CD4-positive, alpha-beta T cell (primary cell): ENCODE measurements around the gene FMNL3. TPM values are rescaled to one million over a fixed set of nuclear protein-coding genes. Genes with fewer than 3 reads are reported as not detected.

Experiments
- ATAC-seq: fragments of 200-7000 bp; cut with Tn5 transposase; one replicate; pipeline ENCODE4 v1.10.0; 2022; ENCODE audit warnings: mild to moderate bottlenecking; ENCODE audit not compliant: poor library complexity
- CTCF ChIA-PET: fragments of 350-600 bp; sonication (Branson Sonifier 250); formaldehyde crosslinking; loops from one replicate; lab custom pipeline; 2021; ENCODE audit warnings: antibody characterized with exemption, inconsistent platforms; lab: Charles Lee
- POLR2A ChIA-PET: fragments of 350-600 bp; sonication (Branson Sonifier 250); formaldehyde crosslinking; loops from one replicate; lab custom pipeline; 2021; ENCODE audit warnings: antibody characterized with exemption, inconsistent platforms; lab: Charles Lee
- DNase-seq, 14 experiments: peaks; one replicate each; pipeline ENCODE4 v3.0.0-alpha.2; 2013 to 2020; ENCODE audit warnings: mixed read lengths in 2 of 14
- H3K27ac ChIP-seq, 2 donors: one replicate each; pipeline versions ENCODE4 v1.5.1 to v1.7.0; 2013; ENCODE audit warnings: low read length in 2 of 2, low read depth in 1 of 2, mild to moderate bottlenecking in 1 of 2
- H3K27me3 ChIP-seq, 2 experiments: 1 replicate in 1 of 2; 2 replicates in 1 of 2; pipeline versions ENCODE4 v1.6.1 to v1.7.0; 2013; ENCODE audit warnings: low read length in 2 of 2, control low read depth in 1 of 2, mild to moderate bottlenecking in 1 of 2, moderate library complexity in 1 of 2; ENCODE audit not compliant: insufficient read depth in 2 of 2, control insufficient read depth in 1 of 2
- H3K36me3 ChIP-seq: one replicate; pipeline ENCODE4 v1.6.1; 2013; ENCODE audit warnings: low read length, control low read depth; ENCODE audit not compliant: insufficient read depth
- H3K4me1 ChIP-seq: one replicate; pipeline ENCODE4 v1.6.1; 2013; ENCODE audit warnings: low read length, control low read depth; ENCODE audit not compliant: insufficient read depth
- H3K4me3 ChIP-seq: one replicate; pipeline ENCODE4 v1.5.1; 2013; ENCODE audit warnings: mild to moderate bottlenecking, low read length, moderate library complexity
- H3K9me3 ChIP-seq, 2 experiments: 1 replicate in 1 of 2; 2 replicates in 1 of 2; pipeline versions ENCODE4 v1.6.1 to v1.7.0; 2013; ENCODE audit warnings: low read length in 2 of 2, mild to moderate bottlenecking in 2 of 2, control low read depth in 1 of 2, moderate library complexity in 1 of 2; ENCODE audit not compliant: control insufficient read depth in 1 of 2, insufficient read depth in 1 of 2
- H3K27ac Mint-ChIP-seq: one replicate; pipeline ENCODE4 v1.8.0; 2020; ENCODE audit warnings: mixed read lengths
- H3K27me3 Mint-ChIP-seq: one replicate; pipeline ENCODE4 v1.8.0; 2021; ENCODE audit warnings: mixed read lengths
- H3K36me3 Mint-ChIP-seq: one replicate; pipeline ENCODE4 v1.8.0; 2021; ENCODE audit warnings: low read depth, mixed read lengths
- H3K4me1 Mint-ChIP-seq: one replicate; pipeline ENCODE4 v1.8.0; 2021; ENCODE audit warnings: low read depth, mixed read lengths
- H3K4me3 Mint-ChIP-seq: one replicate; pipeline ENCODE4 v1.8.0; 2020; ENCODE audit warnings: mild to moderate bottlenecking, mixed read lengths
- H3K9me3 Mint-ChIP-seq: one replicate; pipeline ENCODE4 v1.8.0; 2020; ENCODE audit warnings: mixed read lengths
- CTCF ChIP-seq: fragments of 200-600 bp; IDR thresholded peaks from one replicate; pipeline ENCODE4 v1.8.0; 2022; ENCODE audit warnings: antibody characterized with exemption, mild to moderate bottlenecking
- intact Hi-C, 2 experiments: fragments of 100-400 bp; cut with DNase I in 1 of 2; cut with micrococcal nuclease in 1 of 2; formaldehyde crosslinking; loops; one replicate each; pipeline versions ENCODE4 v1.15.1 to v1.9.0; 2023 to 2025; cut with DNase I, micrococcal nuclease
- total RNA-seq, 174 experiments: library from RNA in 2 of 174; stranded (reverse) in 2 of 174; gene quantifications; one replicate each; pipeline ENCODE4 v1.2.3 and lab custom pipeline; 2021 to 2026

FMNL3 gene
- total RNA-seq, 2 experiments from 2014 or later, result 33.3 to 34.8 TPM

- H3K9me3 Mint-ChIP-seq, result no peaks in the 10 kb centered on the region
- intact Hi-C loops, result loop anchor here (2.0 to 5.0 kb wide), 2 partner anchors 17 to 46 kb away; partner anchors contain the start of gene FMNL3 (in 1 of the 2)
- Histone ChIP-seq H3K36me3 (peaks cover 33% of the 10 kb centered on the region), H3K9me3 (no peaks in the 10 kb centered on the region), H3K4me3 (no peak overlapping the region), H3K27me3 (no peaks in the 10 kb centered on the region), H3K27ac (peak overlapping the region; percentile 88 to 97), H3K4me1 (peaks cover 70% of the 10 kb centered on the region)
- DNase-seq, result no peak
- H3K4me1 Mint-ChIP-seq, result peaks cover 83% of the 10 kb centered on the region
- no peak for TF ChIP-seq CTCF
- ATAC-seq, result no peak
- ChIA-PET CTCF (interaction anchor here (1.0 to 3.0 kb wide), 4 partner anchors 9 to 80 kb away, joined by 3 to 11 read pairs (median 4); partner anchors contain the start of gene TMBIM6), POLR2A (interaction anchor here (1.1 to 6.4 kb wide), 4 partner anchors 11 to 44 kb away, joined by 3 to 105 read pairs (median 47); partner anchors contain the start of gene FMNL3)
- H3K36me3 Mint-ChIP-seq, result peaks cover 80% of the 10 kb centered on the region
- peak overlapping the region; percentile 51 for H3K4me3 Mint-ChIP-seq
- peak overlapping the region; percentile 97 for H3K27ac Mint-ChIP-seq
- H3K27me3 Mint-ChIP-seq, result no peaks in the 10 kb centered on the region
These were observed 45.5 kb downstream of the FMNL3 start for GRCh38 chr12:49661746-49662145.

- Mint-ChIP-seq H3K4me3 (peak overlapping the region; percentile 51), H3K9me3 (no peaks in the 10 kb centered on the region), H3K27me3 (no peaks in the 10 kb centered on the region), H3K27ac (peak overlapping the region; percentile 97), H3K4me1 (peaks cover 85% of the 10 kb centered on the region), H3K36me3 (peaks cover 83% of the 10 kb centered on the region)
- intact Hi-C loops, result loop anchor here in 1 of 2 experiments (5.0 kb wide), 1 partner anchor 46 kb away; the partner anchor contains the start of gene FMNL3
- Histone ChIP-seq H3K9me3 (no peaks in the 10 kb centered on the region), H3K36me3 (peaks cover 37% of the 10 kb centered on the region), H3K4me3 (no peak overlapping the region), H3K27ac (no peak overlapping the region), H3K4me1 (peaks cover 76% of the 10 kb centered on the region), H3K27me3 (no peaks in the 10 kb centered on the region)
- DNase-seq (peak in 1 of 14 experiments; percentile 24), ATAC-seq (no peak)
- TF ChIP-seq CTCF, result no peak
- ChIA-PET CTCF (interaction anchor here (1.0 to 3.0 kb wide), 2 partner anchors 10 to 80 kb away, joined by 3 to 11 read pairs; partner anchors contain the start of gene TMBIM6), POLR2A (interaction anchor here (1.1 to 6.4 kb wide), 4 partner anchors 11 to 44 kb away, joined by 3 to 105 read pairs (median 47); partner anchors contain the start of gene FMNL3)
These were observed 46.0 kb downstream of the FMNL3 start for GRCh38 chr12:49661191-49661590.

- H3K36me3 ChIP-seq, result peaks cover 44% of the 10 kb centered on the region
- no peak overlapping the region for H3K27ac ChIP-seq
- ChIA-PET CTCF (interaction anchor here (1.3 to 3.0 kb wide), 2 partner anchors 11 to 23 kb away, joined by 4 to 11 read pairs; no protein-coding TSS in a partner anchor), POLR2A (interaction anchor here (4.4 to 6.4 kb wide), 2 partner anchors 14 to 46 kb away, joined by 58 to 105 read pairs; partner anchors contain the start of gene FMNL3)
- Mint-ChIP-seq H3K36me3 (peaks cover 83% of the 10 kb centered on the region), H3K4me3 (no peak overlapping the region), H3K27me3 (no peaks in the 10 kb centered on the region), H3K4me1 (peaks cover 82% of the 10 kb centered on the region), H3K27ac (peak overlapping the region; percentile 97), H3K9me3 (no peaks in the 10 kb centered on the region)
- no peak overlapping the region for H3K4me3 ChIP-seq
- no peaks in the 10 kb centered on the region for H3K27me3 ChIP-seq
- no peak for TF ChIP-seq CTCF
- DNase-seq, result no peak
- ATAC-seq, result no peak
- intact Hi-C loops, result loop anchor here in 1 of 2 experiments (5.0 kb wide), 1 partner anchor 48 kb away; the partner anchor contains the start of gene FMNL3
- peaks cover 73% of the 10 kb centered on the region for H3K4me1 ChIP-seq
- no peaks in the 10 kb centered on the region for H3K9me3 ChIP-seq
These were observed 47.5 kb downstream of the FMNL3 start for GRCh38 chr12:49659753-49660152.
